SH-SY5Y (cell line): Measurements from ENCODE around the gene CABLES1.

ENCODE experiments used
- GATA2 ChIP-seq: IDR thresholded peaks from 2 replicates; pipeline ENCODE4 v1.6.1; 2011; ENCODE audit warnings: mild to moderate bottlenecking, low read depth, low read length
- GATA3 ChIP-seq: IDR thresholded peaks from 2 replicates; pipeline ENCODE4 v1.6.1; 2011; ENCODE audit warnings: low read depth, mild to moderate bottlenecking, low read length, moderate library complexity

GRCh38 chr18:23203891-23204432 lies 68.7 kb downstream of the CABLES1 start:
- TF ChIP-seq GATA2 (no peak), GATA3 (no peak)
